Measurements from ENCODE around the gene SFTPA2. TPM values are rescaled to one million over a fixed set of nuclear protein-coding genes. Genes with fewer than 3 reads are reported as not detected.

The SFTPA2 gene
- total RNA-seq, 2 experiments from 2014 or later: not detected

GRCh38 chr10:79507440-79508167 is 52.6 kb downstream of the SFTPA2 start:
- Histone ChIP-seq H3K36me3 (ENCODE audit: insufficient read depth, low read length) (no peaks in the 10 kb centered on the region), H3K4me3 (ENCODE audit: low read length) (no peak overlapping the region), H3K27me3 (ENCODE audit: control insufficient read depth in 1 of 2, insufficient read depth in 2 of 2, low read length in 2 of 2) (peaks cover 0 to 2% of the 10 kb centered on the region in 2 experiments), H3K9me3 (ENCODE audit: control insufficient read depth in 1 of 2, insufficient read depth in 1 of 2, low read length in 2 of 2) (no peaks in the 10 kb centered on the region), H3K4me1 (ENCODE audit: insufficient read depth, low read length) (no peaks in the 10 kb centered on the region), H3K27ac (ENCODE audit: low read depth in 1 of 2, low read length in 2 of 2) (no peak overlapping the region)
- ChIA-PET POLR2A (no interaction called here), CTCF (no interaction called here)
- Mint-ChIP-seq H3K4me3 (no peak overlapping the region), H3K27ac (no peak overlapping the region), H3K9me3 (no peaks in the 10 kb centered on the region), H3K36me3 (ENCODE audit: low read depth) (no peaks in the 10 kb centered on the region), H3K27me3 (peaks cover 16% of the 10 kb centered on the region), H3K4me1 (ENCODE audit: low read depth) (no peaks in the 10 kb centered on the region)
- ATAC-seq (ENCODE audit: poor library complexity) (no peak), DNase-seq (no peak)
- no peak for TF ChIP-seq CTCF (IDR thresholded peaks at IDR 0.05)
- intact Hi-C loops (cut with DNase I, micrococcal nuclease): no loop called here

Other genes starting within 250 kb of the SFTPA2 start
- gene PPIF, start 212.9 kb downstream of the SFTPA2 start, total RNA-seq: 10 to 100 TPM; 42.4 to 42.7 TPM
- gene ZCCHC24, start 114.8 kb downstream of the SFTPA2 start, total RNA-seq: under 1 TPM; 0.67 to 0.85 TPM
- gene EIF5AL1, start 47.9 kb downstream of the SFTPA2 start, total RNA-seq: under 1 TPM; 0.11 to 0.14 TPM
- not detected for gene SFTPA1, start 50.5 kb upstream of the SFTPA2 start, total RNA-seq
- under 1 TPM; 0.34 to 0.99 TPM for gene NUTM2B, start 142.8 kb upstream of the SFTPA2 start, total RNA-seq